HG03342 (cell line): ENCODE results near the gene KTI12.
A peak's percentile ranks its signal among the peaks of the same experiment; 100 is the strongest.
"Not testable (repeated sequence)": the region's sequence is repeated elsewhere in the genome, so short reads cannot be mapped to it uniquely, and the experiment has no call there.

Source experiments
- ATAC-seq: cut with Tn5 transposase; IDR thresholded peaks from one replicate; pipeline ENCODE4 v1.9.1; 2021; ENCODE audit warnings: mild to moderate bottlenecking, moderate library complexity; ENCODE audit not compliant: unreplicated experiment

Gene KTI12

GRCh38 chr1:52033190-52034049 is at the start of gene KTI12:
Gene KTI12 (minus strand): TSS chr1:52033810. CDS start chr1:52033761, 49 bp downstream.
- ATAC-seq = peak; percentile 90

GRCh38 chr1:52080014-52080415 is 46.4 kb upstream of the KTI12 start:
- no peak for ATAC-seq

GRCh38 chr1:52077277-52077676 is 43.7 kb upstream of the KTI12 start:
- ATAC-seq = not testable (repeated sequence)

GRCh38 chr1:52072291-52072690 is 38.7 kb upstream of the KTI12 start:
- no peak for ATAC-seq

- no peak for ATAC-seq
Observed at GRCh38 chr1:52070704-52071103, 37.1 kb upstream of the KTI12 start.

GRCh38 chr1:52063192-52063591 is 29.6 kb upstream of the KTI12 start:
- ATAC-seq = no peak

GRCh38 chr1:52060822-52061221 is 27.2 kb upstream of the KTI12 start:
- no peak for ATAC-seq

- ATAC-seq = no peak
Observed at GRCh38 chr1:52059888-52060287, 26.3 kb upstream of the KTI12 start.

GRCh38 chr1:52059321-52059720 is 25.7 kb upstream of the KTI12 start:
- ATAC-seq = no peak

GRCh38 chr1:52057876-52058415 is 24.3 kb upstream of the KTI12 start:
- ATAC-seq = no peak

- ATAC-seq = no peak
Observed at GRCh38 chr1:52057255-52057654, 23.6 kb upstream of the KTI12 start.

GRCh38 chr1:52056937-52057231 is 23.3 kb upstream of the KTI12 start:
- ATAC-seq = no peak

GRCh38 chr1:52056163-52056936 is 22.7 kb upstream of the KTI12 start, which contains the start of gene BTF3L4:
Gene BTF3L4 (plus strand): TSS chr1:52056295. CDS start chr1:52059848, 3,553 bp downstream.
- peak; percentile 86 for ATAC-seq

- ATAC-seq = no peak
Observed at GRCh38 chr1:52055866-52056162, 22.2 kb upstream of the KTI12 start.

- peak; percentile 29 for ATAC-seq
Observed at GRCh38 chr1:52055066-52055865, 21.7 kb upstream of the KTI12 start, which contains the start of gene TXNDC12. Gene TXNDC12 (minus strand): TSS chr1:52055191. CDS start chr1:52055096, 95 bp downstream.

GRCh38 chr1:52054496-52055065 is 21.0 kb upstream of the KTI12 start:
- no peak for ATAC-seq

GRCh38 chr1:52053862-52054261 is 20.3 kb upstream of the KTI12 start:
- ATAC-seq = no peak

- not testable (repeated sequence) for ATAC-seq
Observed at GRCh38 chr1:52049337-52049736, 15.7 kb upstream of the KTI12 start.

GRCh38 chr1:52045666-52046195 is 12.1 kb upstream of the KTI12 start:
- ATAC-seq = not testable (repeated sequence)

GRCh38 chr1:52045236-52045635 is 11.6 kb upstream of the KTI12 start:
- no peak for ATAC-seq
